HG03432 (cell line): ENCODE measurements around the gene NRL.

Experiments
- ATAC-seq: cut with Tn5 transposase; IDR thresholded peaks from one replicate; pipeline ENCODE4 v1.9.1; 2021; ENCODE audit warnings: mild to moderate bottlenecking, moderate library complexity; ENCODE audit not compliant: unreplicated experiment

Gene NRL

GRCh38 chr14:24145219-24145618 is 30.5 kb upstream of the NRL start:
- ATAC-seq = no peak

- ATAC-seq = no peak
Measured at GRCh38 chr14:24144451-24144850, 29.7 kb upstream of the NRL start.

GRCh38 chr14:24143511-24143910 is 28.8 kb upstream of the NRL start:
- no peak for ATAC-seq

GRCh38 chr14:24141097-24141880 is 26.5 kb upstream of the NRL start, which contains the start of gene EMC9:
Gene EMC9 (minus strand): TSS chr14:24141591. CDS start chr14:24141304, 287 bp downstream.
- peak; percentile 88 for ATAC-seq

- no peak for ATAC-seq
Measured at GRCh38 chr14:24139272-24139934, 24.7 kb upstream of the NRL start.

GRCh38 chr14:24138396-24139271 is 23.9 kb upstream of the NRL start:
- no peak for ATAC-seq

GRCh38 chr14:24137529-24138395 is 23.0 kb upstream of the NRL start:
- ATAC-seq = no peak

GRCh38 chr14:24136684-24137528 is 22.2 kb upstream of the NRL start:
- no peak for ATAC-seq

GRCh38 chr14:24135834-24136683 is 21.3 kb upstream of the NRL start, which contains the start of gene PSME1:
Gene PSME1 (plus strand): TSS chr14:24136194. CDS start chr14:24136263, 69 bp downstream.
- peak; percentile 87 for ATAC-seq

GRCh38 chr14:24135584-24135833 is 20.8 kb upstream of the NRL start:
- peak; percentile 9 for ATAC-seq

GRCh38 chr14:24133735-24134134 is 19.0 kb upstream of the NRL start:
- no peak for ATAC-seq

GRCh38 chr14:24132976-24133375 is 18.2 kb upstream of the NRL start:
- ATAC-seq = no peak

- ATAC-seq = no peak
Measured at GRCh38 chr14:24132061-24132685, 17.4 kb upstream of the NRL start.

GRCh38 chr14:24131549-24131966 is 16.8 kb upstream of the NRL start:
- no peak for ATAC-seq

GRCh38 chr14:24130717-24131548 is 16.2 kb upstream of the NRL start:
- no peak for ATAC-seq

- no peak for ATAC-seq
Measured at GRCh38 chr14:24130380-24130716, 15.6 kb upstream of the NRL start, which contains the start of gene FITM1. Gene FITM1 (plus strand): TSS chr14:24130659. CDS start chr14:24131564, 905 bp downstream.

GRCh38 chr14:24129410-24129998 is 14.8 kb upstream of the NRL start:
- no peak for ATAC-seq
